Placental epithelial cell (primary cell): ENCODE results near the gene FDPS. TPM values are rescaled to one million over a fixed set of nuclear protein-coding genes. Genes with fewer than 3 reads are reported as not detected.

Source experiments
- small RNA-seq: library from RNA; depleted of rRNA; stranded (forward); fragments of <200 nt; gene quantifications from one replicate; pipeline ENCODE3, GENCODE V24; 2012
- total RNA-seq: library from RNA; depleted of rRNA; stranded (reverse); fragments of >200 nt; gene quantifications from 2 replicates; pipeline ENCODE4 v1.2.3, GENCODE V29; 2012

Gene FDPS
- total RNA-seq, result 63.2 and 157 TPM in 2 replicates

GRCh38 chr1:155308493-155309422, at the start of gene FDPS:
Gene FDPS (plus strand): TSS chr1:155308866. CDS start chr1:155309790, 924 bp downstream.

GRCh38 chr1:155261852-155262673, 46.6 kb upstream of the FDPS start, which contains the start of gene SCAMP3:
Gene SCAMP3 (minus strand): TSS chr1:155262360. CDS start chr1:155262151, 209 bp downstream.

GRCh38 chr1:155273343-155274245, 35.1 kb upstream of the FDPS start, which contains the start of gene CLK2:
Gene CLK2 (minus strand): TSS chr1:155273504. CDS start chr1:155270977, 2,527 bp downstream.

GRCh38 chr1:155277070-155277901, 31.4 kb upstream of the FDPS start, which contains the start of gene HCN3:
Gene HCN3 (plus strand): TSS chr1:155277463. CDS start chr1:155277591, 128 bp downstream.

GRCh38 chr1:155301342-155301841, 7.3 kb upstream of the FDPS start, which contains the start of gene PKLR:
Gene PKLR (minus strand): TSS chr1:155301438. CDS start chr1:155301395, 43 bp downstream.

GRCh38 chr1:155320661-155321617, 12.3 kb downstream of the FDPS start, which contains the start of gene RUSC1:
Gene RUSC1 (plus strand): TSS chr1:155320894. CDS start chr1:155321774, 880 bp downstream.

Small RNA genes lying within 50 kb of the gene (small RNA-seq; reads per million reads assigned to genes)
- gene RNU6-106P, result 0.12 reads per million

Other genes starting within 250 kb of the FDPS start
- gene EFNA4, start 245.1 kb upstream of the FDPS start, total RNA-seq, result 7.9 and 10.2 TPM in 2 replicates
- 2.0 and 3.5 TPM in 2 replicates for gene EFNA3, start 230.0 kb upstream of the FDPS start, total RNA-seq
- 18.8 and 59.3 TPM in 2 replicates for gene EFNA1, start 181.0 kb upstream of the FDPS start, total RNA-seq
- 29.8 and 44.9 TPM in 2 replicates for gene SLC50A1, start 173.0 kb upstream of the FDPS start, total RNA-seq
- gene DPM3, start 168.3 kb upstream of the FDPS start, total RNA-seq, result 40.8 and 47.1 TPM in 2 replicates
- 98.0 and 123 TPM in 2 replicates for gene KRTCAP2, start 135.6 kb upstream of the FDPS start, total RNA-seq
- 1.5 and 1.6 TPM in 2 replicates for gene TRIM46, start 135.0 kb upstream of the FDPS start, total RNA-seq
- 226 and 607 TPM in 2 replicates for gene THBS3, start 101.0 kb upstream of the FDPS start, total RNA-seq
- gene MTX1, start 100.2 kb upstream of the FDPS start, total RNA-seq, result 27.9 and 69.6 TPM in 2 replicates
- gene ENTREP3, start 53.4 kb upstream of the FDPS start, total RNA-seq, result 9.0 and 10.7 TPM in 2 replicates
- 25.5 and 63.8 TPM in 2 replicates for gene SCAMP3, start 46.5 kb upstream of the FDPS start, total RNA-seq
- 30.8 and 37.7 TPM in 2 replicates for gene CLK2, start 35.4 kb upstream of the FDPS start, total RNA-seq
- 2.2 and 4.7 TPM in 2 replicates for gene HCN3, start 31.4 kb upstream of the FDPS start, total RNA-seq
- under 0.01 TPM in 1 of 2 replicates, not detected in the other for gene PKLR, start 7.4 kb upstream of the FDPS start, total RNA-seq
- 24.7 and 37.0 TPM in 2 replicates for gene RUSC1, start 12.0 kb downstream of the FDPS start, total RNA-seq